Stimulated activated naive B cell treated with anti-CD40 and anti-IgM and Interleukin-4, amounts not matched to agents 10 μg/mL and 1 μg/mL and 100 μg/mL, for 72 hours (primary cell): Measurements from ENCODE around the gene RETNLB.

Experiments used
- ATAC-seq, 2 donors: fragments of 150-1000 bp; cut with Tn5 transposase; replicated peaks; 2 replicates each; pipeline ENCODE4 v1.10.0; 2021; ENCODE audit warnings: moderate library complexity in 1 of 2
- DNase-seq: peaks from one replicate; pipeline ENCODE4 v3.0.0; 2021
- H3K27ac Mint-ChIP-seq: one replicate; pipeline ENCODE4 v1.8.0; 2022; ENCODE audit warnings: mild to moderate bottlenecking, mixed read lengths
- H3K27me3 Mint-ChIP-seq, 2 donors: one replicate each; pipeline ENCODE4 v1.8.0; 2022; ENCODE audit warnings: mixed read lengths in 2 of 2
- H3K36me3 Mint-ChIP-seq, 2 donors: one replicate each; pipeline ENCODE4 v1.8.0; 2022; ENCODE audit warnings: mixed read lengths in 2 of 2, mild to moderate bottlenecking in 1 of 2
- H3K4me1 Mint-ChIP-seq, 2 donors: one replicate each; pipeline ENCODE4 v1.8.0; 2022; ENCODE audit warnings: mixed read lengths in 2 of 2, mild to moderate bottlenecking in 1 of 2
- H3K4me3 Mint-ChIP-seq, 2 donors: one replicate each; pipeline ENCODE4 v1.8.0; 2022; ENCODE audit warnings: mild to moderate bottlenecking in 2 of 2, mixed read lengths in 2 of 2, moderate library complexity in 1 of 2
- H3K9me3 Mint-ChIP-seq, 2 donors: one replicate each; pipeline ENCODE4 v1.8.0; 2022; ENCODE audit warnings: mixed read lengths in 2 of 2, mild to moderate bottlenecking in 1 of 2

The RETNLB gene

DNA sequence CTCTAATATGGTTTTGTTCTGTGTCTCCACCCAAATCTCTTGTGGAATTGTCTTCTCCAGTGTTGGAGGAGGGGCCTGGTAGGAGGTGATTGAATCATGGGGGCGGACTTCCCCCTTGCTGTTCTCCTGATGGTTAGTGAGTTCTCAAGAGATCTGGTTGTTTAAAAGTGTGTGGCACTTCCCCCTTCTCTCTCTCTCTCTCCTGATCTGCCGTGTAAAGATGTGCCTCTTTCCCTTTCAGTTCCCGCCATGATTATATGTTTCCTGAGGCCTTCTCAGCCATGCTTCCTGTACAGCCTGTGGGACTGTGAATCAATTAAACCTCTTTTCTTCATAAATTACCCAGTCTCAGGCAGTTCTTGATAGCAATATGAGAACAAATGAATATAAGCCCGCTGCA, 33.1 kb downstream of the RETNLB start:
- Mint-ChIP-seq H3K4me1 (peaks cover 5 to 11% of the 10 kb centered on the region in 2 donors), H3K36me3 (no peaks in the 10 kb centered on the region), H3K9me3 (peaks cover 5 to 6% of the 10 kb centered on the region in 2 donors), H3K4me3 (no peak overlapping the region), H3K27me3 (peaks cover 4 to 8% of the 10 kb centered on the region in 2 donors), H3K27ac (no peak overlapping the region)
- DNase-seq (no peak), ATAC-seq (peak in 1 of 2 donors; percentile 24)

DNA sequence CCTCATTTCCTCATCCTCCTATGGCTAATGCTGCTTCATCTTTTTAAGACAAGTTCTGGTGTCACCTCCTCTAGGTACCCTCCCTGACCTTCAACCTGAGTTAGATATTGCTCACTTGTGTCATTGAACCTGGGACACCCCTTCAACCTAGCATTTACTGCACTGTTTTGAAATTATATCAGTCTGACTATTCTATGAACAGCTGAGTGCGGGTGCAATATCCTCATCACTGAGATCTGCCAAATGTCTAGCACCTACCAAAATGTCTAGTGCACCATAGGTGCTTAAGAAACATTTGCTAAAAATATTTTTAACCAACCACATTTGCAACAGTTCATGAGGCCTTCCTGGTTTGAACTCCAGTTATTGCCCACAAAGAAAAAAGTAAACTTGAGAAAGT, 34.5 kb downstream of the RETNLB start:
- Mint-ChIP-seq H3K4me3 (no peak overlapping the region), H3K9me3 (peaks cover 5 to 6% of the 10 kb centered on the region in 2 donors), H3K36me3 (no peaks in the 10 kb centered on the region), H3K27me3 (peaks cover 9 to 16% of the 10 kb centered on the region in 2 donors), H3K4me1 (peaks cover 5 to 7% of the 10 kb centered on the region in 2 donors), H3K27ac (no peak overlapping the region)
- DNase-seq, result no peak
- no peak for ATAC-seq

DNA sequence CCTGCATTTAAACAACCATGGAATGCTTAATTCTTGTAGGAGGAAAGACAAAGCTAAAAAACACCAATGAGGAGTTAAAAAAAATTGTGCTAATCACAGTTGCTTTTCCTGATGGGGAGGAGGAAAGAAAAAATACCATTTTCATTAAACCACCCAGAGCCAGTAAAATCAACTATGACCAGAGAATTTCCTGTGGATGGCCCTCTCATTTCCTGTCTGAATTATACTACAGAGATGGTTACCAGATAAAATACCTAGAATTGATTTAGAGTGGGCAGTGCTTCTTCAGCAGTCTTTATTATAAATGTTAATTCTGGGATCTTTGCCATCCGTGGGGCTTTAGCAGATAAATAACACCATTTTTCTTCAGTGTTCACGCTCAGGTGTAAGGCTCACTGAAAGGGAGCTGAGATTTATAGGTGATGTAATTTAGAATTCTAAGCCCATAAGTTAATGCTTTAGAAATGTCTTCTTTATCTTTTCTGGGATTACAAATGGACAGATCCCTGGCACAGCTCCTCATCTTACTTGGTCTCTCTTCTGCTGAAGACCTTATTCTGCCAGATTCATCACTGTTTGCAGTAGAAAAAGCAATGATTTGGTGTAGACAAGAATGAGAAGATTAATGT, 37.9 kb downstream of the RETNLB start:
- H3K9me3 Mint-ChIP-seq, result peaks cover 5 to 6% of the 10 kb centered on the region in 2 donors
- H3K4me3 Mint-ChIP-seq, result no peak overlapping the region
- peaks cover 4 to 5% of the 10 kb centered on the region in 2 donors for H3K4me1 Mint-ChIP-seq
- H3K27me3 Mint-ChIP-seq, result peaks cover 13 to 16% of the 10 kb centered on the region in 2 donors
- no peaks in the 10 kb centered on the region for H3K36me3 Mint-ChIP-seq
- DNase-seq (no peak), ATAC-seq (no peak)
- no peak overlapping the region for H3K27ac Mint-ChIP-seq

DNA sequence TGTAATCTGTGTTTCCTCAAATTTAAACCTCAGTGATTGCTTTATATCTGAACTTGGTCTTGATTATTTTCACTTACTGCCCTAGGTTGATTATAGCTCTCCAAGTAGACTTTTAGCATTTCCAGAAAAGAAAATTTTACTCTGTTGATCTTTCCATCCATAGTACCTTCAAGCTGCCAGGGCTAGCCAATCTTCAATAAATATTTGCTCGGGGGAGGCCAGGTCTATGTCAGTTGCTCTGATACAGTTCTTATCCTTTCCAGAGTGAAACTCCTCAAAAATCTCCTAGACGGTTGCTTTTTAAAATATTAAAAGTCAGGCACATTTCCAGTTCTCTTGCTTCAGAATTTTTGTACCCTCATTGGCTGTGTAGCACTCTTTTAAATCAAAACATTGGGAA, 38.8 kb downstream of the RETNLB start:
- DNase-seq (no peak), ATAC-seq (no peak)
- Mint-ChIP-seq H3K36me3 (no peaks in the 10 kb centered on the region), H3K27ac (no peak overlapping the region), H3K4me3 (no peak overlapping the region), H3K4me1 (no peaks in the 10 kb centered on the region), H3K27me3 (peaks cover 13 to 16% of the 10 kb centered on the region in 2 donors), H3K9me3 (peaks cover 5 to 6% of the 10 kb centered on the region in 2 donors)

DNA sequence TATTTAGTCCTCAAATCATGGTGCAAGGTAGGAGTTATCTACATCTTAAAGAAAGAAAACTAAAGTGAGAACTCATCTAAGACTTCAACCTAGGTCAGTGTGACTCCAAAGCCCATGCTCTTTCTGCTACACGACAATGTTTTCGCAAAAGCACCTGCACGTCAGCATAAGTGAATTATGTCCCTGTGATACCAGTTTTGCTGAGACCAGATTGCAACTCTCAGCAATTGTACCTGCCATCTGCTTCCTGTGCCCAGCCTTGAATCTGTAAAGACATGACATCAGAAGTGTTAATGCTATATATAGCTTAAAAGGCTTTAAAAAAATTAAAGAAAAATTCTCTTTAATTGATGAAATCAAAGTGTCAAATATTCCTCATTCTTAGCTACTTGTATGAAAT, 43.4 kb downstream of the RETNLB start:
- no peak overlapping the region for H3K4me3 Mint-ChIP-seq
- peaks cover 0 to 4% of the 10 kb centered on the region in 2 donors for H3K4me1 Mint-ChIP-seq
- no peak overlapping the region for H3K27ac Mint-ChIP-seq

GRCh38 chr3:108713009-108713516, 44.1 kb downstream of the RETNLB start:
- H3K27me3 Mint-ChIP-seq, result peaks cover under 1 to 8% of the 10 kb centered on the region in 2 donors
- no peak overlapping the region for H3K4me3 Mint-ChIP-seq
- no peaks in the 10 kb centered on the region for H3K36me3 Mint-ChIP-seq
- no peak overlapping the region for H3K27ac Mint-ChIP-seq
- ATAC-seq (no peak), DNase-seq (no peak)
- H3K9me3 Mint-ChIP-seq, result no peaks in the 10 kb centered on the region
- H3K4me1 Mint-ChIP-seq, result peaks cover 0 to 4% of the 10 kb centered on the region in 2 donors

More for the DNA sequence above, 43.4 kb downstream of the RETNLB start:
- ATAC-seq, result no peak
- H3K36me3 Mint-ChIP-seq, result no peaks in the 10 kb centered on the region
- no peaks in the 10 kb centered on the region for H3K9me3 Mint-ChIP-seq
- H3K27me3 Mint-ChIP-seq, result peaks cover 8 to 12% of the 10 kb centered on the region in 2 donors
- DNase-seq, result no peak
